GM18861 (cell line): Measurements from ENCODE around the gene PTPN13.

Source experiments
- ATAC-seq: cut with Tn5 transposase; IDR thresholded peaks from one replicate; pipeline ENCODE4 v1.9.1; 2021; ENCODE audit not compliant: unreplicated experiment

Gene PTPN13, protein sequence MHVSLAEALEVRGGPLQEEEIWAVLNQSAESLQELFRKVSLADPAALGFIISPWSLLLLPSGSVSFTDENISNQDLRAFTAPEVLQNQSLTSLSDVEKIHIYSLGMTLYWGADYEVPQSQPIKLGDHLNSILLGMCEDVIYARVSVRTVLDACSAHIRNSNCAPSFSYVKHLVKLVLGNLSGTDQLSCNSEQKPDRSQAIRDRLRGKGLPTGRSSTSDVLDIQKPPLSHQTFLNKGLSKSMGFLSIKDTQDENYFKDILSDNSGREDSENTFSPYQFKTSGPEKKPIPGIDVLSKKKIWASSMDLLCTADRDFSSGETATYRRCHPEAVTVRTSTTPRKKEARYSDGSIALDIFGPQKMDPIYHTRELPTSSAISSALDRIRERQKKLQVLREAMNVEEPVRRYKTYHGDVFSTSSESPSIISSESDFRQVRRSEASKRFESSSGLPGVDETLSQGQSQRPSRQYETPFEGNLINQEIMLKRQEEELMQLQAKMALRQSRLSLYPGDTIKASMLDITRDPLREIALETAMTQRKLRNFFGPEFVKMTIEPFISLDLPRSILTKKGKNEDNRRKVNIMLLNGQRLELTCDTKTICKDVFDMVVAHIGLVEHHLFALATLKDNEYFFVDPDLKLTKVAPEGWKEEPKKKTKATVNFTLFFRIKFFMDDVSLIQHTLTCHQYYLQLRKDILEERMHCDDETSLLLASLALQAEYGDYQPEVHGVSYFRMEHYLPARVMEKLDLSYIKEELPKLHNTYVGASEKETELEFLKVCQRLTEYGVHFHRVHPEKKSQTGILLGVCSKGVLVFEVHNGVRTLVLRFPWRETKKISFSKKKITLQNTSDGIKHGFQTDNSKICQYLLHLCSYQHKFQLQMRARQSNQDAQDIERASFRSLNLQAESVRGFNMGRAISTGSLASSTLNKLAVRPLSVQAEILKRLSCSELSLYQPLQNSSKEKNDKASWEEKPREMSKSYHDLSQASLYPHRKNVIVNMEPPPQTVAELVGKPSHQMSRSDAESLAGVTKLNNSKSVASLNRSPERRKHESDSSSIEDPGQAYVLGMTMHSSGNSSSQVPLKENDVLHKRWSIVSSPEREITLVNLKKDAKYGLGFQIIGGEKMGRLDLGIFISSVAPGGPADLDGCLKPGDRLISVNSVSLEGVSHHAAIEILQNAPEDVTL (N-terminal part only)

DNA sequence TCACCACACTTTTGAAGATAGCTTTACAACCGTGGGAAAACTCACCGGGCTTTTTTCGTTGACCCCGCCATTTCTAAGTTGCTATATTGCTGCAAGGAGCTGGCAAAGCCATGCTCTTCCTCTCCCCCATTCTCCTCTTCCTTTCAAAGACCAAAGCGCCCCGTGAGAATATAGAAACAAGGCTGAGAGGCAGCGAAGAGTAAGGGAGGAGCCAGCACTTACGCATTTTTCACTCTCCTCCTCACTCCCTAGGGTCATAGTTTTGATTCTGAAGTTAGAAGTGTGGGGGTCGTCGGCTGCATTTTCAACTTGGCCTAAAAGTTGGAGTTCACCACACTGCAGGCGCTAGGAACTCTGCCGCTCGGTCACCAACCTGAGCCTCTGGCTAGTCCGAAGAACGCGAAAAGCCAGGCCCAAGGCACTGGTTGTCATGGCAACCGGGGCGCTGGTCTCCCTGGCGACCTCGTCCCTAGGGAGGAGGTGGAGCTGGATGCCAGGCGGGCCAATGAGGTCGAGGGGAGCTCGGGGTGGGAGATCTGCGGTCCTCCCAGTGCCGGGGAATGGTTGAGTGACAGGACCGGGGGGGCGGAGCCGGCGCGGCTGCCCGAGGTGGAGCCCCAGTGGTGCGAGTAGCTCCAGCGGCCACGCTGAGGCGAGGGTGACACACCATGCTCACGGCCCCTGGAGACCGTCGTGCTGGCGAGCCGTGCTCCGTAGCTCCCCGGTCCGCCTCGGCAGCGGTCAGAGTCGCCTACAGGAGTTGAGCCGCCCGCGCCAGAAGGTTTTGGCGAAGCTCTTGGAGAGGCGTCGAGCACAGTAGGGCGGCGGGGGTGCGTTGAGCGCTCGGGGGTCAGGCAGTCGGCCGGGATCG is at the start of gene PTPN13:
TSS of gene PTPN13 (plus strand) at position 628 of the 871 bp plus-strand sequence. CDS start 40,942 bp downstream, outside the sequence.
- peak; percentile 93 for ATAC-seq

DNA sequence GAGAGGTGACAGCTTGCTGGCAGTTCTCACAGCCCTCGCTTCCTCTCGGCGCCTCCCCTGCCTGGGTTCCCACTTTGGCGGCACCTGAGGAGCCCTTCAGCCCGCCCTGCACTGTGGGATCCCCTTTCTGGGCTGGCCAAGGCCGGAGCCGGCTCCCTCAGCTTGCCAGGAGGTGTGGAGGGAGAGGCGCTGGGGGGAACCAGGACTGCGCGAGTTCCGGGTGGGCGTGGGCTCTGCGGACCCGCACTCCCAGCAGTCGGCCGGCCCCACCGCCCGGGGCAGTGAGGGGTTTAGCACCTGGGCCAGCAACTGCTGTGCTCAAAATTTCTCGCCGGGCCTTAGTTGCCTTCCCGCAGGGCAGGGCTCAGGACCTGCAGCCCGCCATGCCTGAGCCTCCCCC is 47.0 kb upstream of the PTPN13 start:
- ATAC-seq, result no peak

DNA sequence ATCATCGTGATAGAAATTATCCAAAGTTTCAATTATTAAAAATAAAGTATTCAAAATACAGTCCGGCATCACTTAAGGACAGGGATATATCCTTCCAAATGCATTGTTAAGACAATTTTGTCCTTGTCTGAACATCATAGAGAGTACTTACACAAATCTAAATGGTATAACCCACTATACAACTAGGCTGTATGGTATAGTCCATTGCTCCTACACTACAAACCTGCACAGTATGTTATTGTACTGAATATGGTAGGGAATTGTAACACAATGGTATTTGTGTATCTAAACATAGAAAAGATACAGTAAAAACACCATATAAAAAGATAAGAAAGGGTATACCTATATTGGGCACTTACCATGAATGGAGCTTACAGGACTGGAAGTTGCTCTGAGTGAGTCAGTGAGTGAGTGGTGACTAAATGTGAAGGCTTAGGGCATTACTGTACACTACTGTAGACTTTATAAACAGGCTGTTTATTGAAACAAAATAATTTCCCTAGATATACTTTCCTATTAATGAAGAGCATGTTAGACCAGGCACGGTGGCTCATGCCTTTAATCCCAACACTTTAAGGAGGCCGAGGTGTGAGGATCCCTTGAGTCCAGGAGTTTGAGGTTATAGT is 44.8 kb upstream of the PTPN13 start:
- ATAC-seq, result no peak

DNA sequence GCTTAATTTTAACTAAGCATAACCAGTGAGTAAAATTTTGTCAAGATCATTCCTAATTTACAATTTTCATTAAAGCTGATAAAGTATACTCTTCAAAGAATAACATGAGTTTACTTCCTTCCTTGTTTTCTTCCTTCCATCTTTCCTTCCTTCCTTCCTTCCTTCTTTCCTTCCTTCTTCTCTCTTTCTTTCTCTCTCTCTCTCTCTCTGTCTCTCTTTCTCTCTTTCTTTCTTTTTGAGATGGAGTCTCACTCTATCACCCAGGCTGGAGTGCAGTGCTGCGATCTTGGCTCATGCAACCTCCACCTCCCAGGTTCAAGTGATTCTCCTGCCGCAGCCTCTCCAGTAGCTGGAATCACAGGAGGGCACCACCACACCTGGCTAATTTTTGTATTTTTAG is 42.7 kb upstream of the PTPN13 start:
- ATAC-seq, result no peak

DNA sequence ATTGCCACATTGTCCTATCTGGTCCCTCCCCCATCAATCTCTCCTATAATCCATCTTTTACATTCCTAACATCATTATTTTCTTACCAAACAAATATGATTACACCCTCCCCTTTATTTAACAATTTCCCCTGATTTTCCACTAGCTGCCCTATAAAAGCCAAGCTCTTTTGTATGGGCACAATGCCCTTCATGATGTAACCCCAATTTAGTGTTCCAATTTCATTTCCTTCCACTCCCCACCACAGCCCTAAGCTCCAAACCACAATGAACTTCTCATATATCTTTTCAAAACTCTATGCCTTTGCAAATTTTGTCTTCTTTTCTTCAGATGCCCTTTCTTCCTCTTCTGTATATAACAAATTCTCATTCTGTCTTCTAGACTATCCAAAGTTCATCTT is 39.5 kb upstream of the PTPN13 start:
- no peak for ATAC-seq

DNA sequence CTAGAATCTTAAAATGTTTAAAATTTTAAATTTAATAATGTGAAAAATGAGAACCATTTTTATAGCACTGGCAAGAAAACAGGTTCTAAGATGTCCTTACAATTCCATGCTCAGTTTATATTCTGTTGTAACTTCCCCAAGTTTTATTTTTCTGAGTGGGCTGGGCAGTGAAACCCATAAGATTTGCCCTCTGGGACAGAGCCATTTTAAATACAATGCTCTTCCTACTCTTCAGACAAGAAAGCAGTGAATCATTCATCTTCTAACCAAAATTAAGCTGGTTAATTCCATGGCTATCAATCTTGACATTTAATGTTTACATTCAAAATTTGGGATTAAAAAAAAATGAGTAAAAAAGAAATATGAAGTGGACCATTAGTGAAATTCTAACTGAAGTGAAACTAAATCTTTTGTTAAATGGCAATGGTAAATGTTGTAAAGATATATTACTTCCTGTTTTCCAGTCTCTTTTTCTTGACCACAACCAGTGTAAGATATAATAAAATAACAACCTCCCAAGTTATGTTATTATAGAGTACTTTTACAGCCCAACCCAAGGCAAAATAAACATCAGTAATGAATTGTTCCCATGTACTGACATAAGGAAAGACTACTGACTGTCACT is 37.2 kb upstream of the PTPN13 start:
- ATAC-seq, result peak; percentile 35

DNA sequence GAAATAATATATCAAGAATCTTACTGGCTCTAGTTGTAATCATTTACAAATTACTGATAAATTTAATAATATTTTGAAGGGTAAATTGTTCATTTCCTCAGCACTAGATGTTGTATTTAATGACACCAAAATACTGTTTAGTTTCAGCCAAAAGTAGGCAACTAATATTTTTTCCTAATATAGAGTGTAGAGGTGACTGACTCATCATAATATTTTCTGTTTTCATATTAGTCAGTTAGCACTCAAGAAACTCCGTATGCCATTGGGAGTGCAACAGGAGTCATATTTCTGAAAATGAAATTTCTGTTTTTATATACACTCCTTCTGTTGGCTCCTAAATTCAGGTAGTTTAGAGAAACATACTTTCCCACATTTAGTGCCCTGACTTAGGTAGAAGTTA is 36.6 kb upstream of the PTPN13 start:
- ATAC-seq, result peak; percentile 89

DNA sequence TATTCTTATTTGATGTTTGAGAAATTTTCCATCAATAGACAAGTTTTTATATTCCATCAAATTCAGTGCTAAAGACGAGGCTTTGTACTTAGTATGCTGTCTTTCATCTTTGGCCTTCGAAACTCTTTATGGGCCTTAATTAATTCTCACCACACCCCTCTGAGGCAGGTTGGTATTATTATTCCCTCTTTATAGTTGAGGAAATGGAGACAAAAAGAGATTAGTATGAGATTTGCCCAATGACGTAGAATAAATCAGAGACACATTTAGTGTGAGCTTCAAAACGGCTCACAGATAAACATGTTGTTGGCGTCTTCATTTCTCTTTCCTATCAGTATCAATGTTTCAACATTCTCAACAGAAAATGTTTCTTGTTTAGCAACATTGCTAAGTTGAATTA is 35.9 kb upstream of the PTPN13 start:
- no peak for ATAC-seq

DNA sequence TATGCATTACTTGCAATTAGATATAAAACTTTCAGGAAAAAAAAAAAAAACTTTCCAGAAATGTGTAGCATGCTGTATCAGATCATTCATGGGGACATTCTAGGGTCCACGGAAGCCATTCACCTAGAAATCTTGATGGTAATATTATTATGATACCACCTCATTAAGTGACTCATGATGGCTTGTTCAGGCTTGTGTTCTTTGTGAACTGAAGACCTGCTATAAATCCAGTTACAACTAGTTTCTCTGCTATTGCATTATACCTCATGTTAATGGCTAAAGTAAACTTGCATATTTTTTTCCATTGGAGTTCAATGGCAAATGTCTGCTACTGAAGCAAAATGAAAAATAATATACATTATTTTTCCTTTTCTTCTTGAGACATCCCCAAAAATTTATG is 35.3 kb upstream of the PTPN13 start:
- ATAC-seq, result no peak

DNA sequence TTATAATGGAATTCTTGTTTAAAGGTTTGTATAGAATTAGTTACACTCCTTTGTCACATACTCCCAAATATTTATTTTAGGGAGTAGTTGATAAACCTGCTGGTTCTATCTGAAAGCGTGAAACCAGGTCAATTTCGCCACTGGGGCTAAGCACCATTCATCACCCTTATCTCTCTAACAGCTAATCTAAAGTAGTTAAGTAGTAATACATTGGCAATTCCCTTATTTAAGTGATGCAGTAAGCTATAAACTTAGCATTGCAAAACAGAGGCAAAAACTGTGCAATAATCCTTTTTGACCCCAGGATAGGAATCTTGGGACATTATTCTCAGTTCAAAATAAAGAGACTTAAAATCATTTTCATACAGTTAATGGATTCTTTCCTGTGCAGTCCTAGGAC is 33.7 kb upstream of the PTPN13 start:
- no peak for ATAC-seq

DNA sequence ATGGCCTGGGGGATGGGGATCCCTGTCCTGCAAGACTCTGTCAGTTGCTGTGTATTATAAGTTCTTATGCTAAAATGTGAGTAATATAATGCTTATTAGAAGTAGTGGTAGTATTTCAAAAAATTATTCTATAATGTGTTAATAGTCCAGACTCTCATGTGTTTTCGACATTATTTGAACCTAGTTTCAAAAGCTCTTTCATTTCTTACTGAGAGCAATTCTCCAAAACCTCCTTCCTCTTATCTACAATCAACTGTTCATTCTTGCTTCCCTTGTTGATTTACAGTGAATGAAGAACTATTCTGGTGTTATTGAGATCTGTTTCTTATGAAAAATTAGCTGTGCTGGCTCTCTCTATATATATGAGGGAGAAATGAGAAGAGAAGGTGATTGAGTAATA is 32.9 kb upstream of the PTPN13 start:
- no peak for ATAC-seq

DNA sequence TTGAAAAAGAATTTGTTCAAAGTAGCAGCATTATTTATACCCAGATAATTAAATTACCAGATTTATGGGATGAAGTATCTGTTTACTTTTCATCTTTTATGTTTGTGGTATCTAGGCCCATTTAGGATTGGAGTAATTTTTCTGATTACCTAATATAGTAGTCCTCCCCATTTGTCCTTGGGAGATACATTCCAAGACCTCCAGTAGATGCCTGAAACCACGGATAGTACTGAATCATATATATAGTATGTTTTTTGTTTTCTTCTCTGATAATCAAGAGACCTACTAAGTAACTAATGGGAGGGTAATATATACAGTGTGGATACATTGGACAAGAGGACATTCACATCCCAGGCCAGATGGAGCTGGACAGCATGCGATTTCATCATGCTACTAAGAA is 30.7 kb upstream of the PTPN13 start:
- ATAC-seq, result no peak

DNA sequence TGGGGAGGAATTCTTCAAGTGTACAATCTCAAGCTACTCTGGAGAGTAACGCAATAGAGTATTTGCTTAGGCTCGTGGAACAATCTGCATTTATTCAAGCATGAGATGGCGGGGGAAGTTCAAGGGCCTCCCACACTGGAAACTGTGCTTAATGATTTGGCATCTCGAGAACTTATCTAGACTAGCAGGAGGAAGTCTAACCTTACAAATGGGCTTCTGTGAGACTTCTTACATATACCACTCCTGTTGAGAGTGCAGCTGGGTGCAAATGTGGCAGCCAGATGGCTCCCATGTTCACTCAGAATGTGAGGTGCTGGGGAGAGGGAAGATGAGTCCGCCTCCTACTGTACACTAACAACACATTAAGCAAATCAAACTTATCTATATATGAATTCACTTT is 29.3 kb upstream of the PTPN13 start:
- ATAC-seq, result no peak

DNA sequence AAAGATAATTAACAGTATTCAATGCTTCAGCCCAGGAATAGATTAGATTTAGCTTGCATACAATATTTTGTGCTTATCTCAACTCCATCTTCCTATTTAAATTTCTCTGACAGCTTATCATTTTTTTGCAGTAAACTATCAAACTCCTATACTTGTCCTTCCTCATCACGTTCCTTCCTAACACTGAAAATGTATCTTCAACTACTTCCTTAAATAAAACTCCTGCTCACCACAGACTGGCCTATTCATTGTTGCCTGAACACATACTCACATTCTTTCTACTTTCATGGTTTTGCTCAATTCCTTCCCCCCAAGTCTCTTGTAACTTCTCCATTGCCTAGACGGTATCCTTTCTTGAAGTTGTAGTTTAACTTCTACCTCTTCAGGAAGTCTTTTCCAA is 28.5 kb upstream of the PTPN13 start:
- ATAC-seq, result no peak

DNA sequence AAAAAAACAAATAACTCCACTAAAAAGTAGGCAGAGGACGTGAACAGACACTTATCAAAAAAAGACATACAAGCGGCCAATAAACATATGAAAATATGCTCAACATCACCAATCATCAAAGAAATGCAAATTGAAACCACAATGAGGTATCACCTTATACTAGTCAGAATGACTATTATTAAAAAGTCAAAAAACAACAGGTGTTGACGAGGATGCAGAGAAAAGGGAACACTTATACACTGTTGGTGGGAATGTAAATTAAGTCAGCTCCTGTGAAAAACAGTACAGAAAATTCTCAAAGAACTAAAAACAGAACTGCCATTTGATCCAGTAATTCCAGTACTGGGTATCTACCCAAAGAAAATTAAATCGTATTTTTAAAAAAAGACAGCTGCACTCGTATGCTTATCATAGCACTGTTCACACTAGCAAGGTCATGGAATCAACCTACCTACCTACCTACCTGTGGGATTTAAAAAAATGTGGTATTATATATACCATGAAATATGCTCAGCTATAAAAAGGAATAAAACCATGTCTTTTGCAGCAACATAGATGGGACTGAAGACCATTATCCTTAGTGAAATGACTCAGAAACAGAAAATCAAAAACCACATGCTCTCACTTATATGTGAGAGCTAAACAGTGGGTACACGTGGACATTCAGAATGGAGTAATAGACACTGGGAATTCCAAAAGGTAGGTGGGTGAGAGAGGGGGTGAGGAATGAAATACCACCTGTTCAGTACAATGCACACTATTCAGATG is 24.8 kb upstream of the PTPN13 start:
- no peak for ATAC-seq

DNA sequence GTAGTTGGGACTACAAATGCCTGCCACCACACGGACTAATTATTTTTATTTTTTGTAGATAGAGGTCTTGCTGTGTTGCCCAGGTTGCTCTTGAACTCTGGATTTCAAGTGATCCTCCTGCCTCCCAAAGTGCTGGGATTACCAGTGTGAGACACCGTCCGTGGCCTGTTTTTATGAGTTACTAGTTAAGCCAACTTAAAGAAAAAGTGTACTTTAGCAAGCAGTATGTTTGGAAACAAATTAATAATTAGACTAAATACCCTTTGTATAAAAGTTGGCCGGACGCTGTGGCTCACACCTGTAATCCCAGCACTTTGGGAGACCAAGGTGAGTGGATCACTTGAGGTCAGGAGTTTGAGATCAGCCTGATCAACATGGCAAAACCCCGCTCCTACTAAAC is 14.2 kb upstream of the PTPN13 start:
- no peak for ATAC-seq

DNA sequence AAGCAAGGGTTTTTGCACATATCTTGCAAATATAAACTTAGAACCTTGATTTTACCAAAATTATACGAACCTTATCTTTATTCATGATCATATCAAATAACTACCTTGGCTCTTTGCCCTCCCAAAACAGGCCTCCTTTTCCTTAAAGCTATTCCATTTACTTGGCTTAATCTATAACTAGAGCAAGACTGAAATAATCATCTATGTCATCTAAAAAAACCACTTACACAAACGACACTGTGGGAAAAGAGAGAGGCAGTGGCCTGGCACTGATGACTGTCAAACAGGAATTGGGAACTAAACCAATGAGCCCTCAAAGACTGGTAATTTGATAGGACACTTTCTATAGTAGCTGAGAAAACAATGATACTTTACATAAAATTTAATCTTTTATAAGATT is 11.7 kb upstream of the PTPN13 start:
- no peak for ATAC-seq

DNA sequence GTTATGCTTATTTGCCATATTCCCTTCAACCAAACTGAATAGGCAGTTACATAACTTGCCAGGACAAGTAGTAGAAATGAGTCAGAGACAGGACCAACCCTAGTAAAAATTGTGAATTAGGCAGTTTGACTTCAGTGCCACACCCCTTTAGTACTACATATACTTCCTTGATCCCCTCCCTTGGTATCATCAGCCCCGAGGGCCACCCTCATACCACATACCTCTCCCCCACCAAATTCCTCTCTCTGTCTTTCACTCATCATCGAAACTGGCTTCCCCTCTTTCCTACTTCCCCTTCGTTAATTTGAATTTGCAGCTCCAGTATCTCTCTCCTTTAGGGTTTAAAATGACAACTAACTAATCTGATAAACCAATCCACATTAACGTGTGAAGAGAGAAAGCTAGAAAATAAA is 7.9 kb upstream of the PTPN13 start:
- no peak for ATAC-seq
